Measurements from ENCODE around the gene DAZ4.
"Not testable (repeated sequence)": the region's sequence is repeated elsewhere in the genome, so short reads cannot be mapped to it uniquely, and the experiment has no call there.

DNA sequence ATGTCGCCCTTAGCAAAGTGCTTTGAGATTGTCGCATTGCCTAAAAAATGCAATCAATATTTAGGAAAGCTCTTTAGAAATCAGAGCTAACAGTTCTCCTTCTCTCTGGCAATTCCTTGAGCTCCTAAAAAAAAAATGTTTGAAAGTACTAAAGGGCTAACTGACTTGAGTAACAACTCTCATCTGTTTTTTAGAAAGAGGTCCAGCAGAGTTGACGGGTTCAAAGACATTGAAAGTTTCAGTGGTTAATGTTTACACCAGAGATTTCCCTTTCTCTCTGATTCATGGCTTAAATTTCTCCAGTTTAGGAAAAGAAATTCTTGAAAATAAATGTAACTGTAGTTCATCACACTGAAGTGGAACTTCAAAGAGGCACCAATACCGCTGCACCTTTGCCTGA lies 8.7 kb upstream of the DAZ4 start:
- TF ChIP-seq POLR2A, POLR2AphosphoS5 (IDR thresholded peaks at IDR 0.05; ENCODE audit: low read depth, low read length): not testable (repeated sequence)
